GM19395 (cell line): ENCODE measurements around the gene DPEP1.

Experiments used
- ATAC-seq: cut with Tn5 transposase; IDR thresholded peaks from one replicate; pipeline ENCODE4 v1.9.1; 2021; ENCODE audit warnings: mild to moderate bottlenecking, moderate library complexity; ENCODE audit not compliant: unreplicated experiment

Gene DPEP1

GRCh38 chr16:89678258-89678657 lies 64.8 kb downstream of the DPEP1 start:
- no peak for ATAC-seq

- no peak for ATAC-seq
Observed at GRCh38 chr16:89685916-89686315, 72.5 kb downstream of the DPEP1 start.

- peak; percentile 77 for ATAC-seq
Observed at GRCh38 chr16:89686520-89687091, 73.2 kb downstream of the DPEP1 start, which contains the start of gene CDK10. TSS of gene CDK10 (plus strand) at chr16:89686689. CDS start at chr16:89686711, 22 bp downstream.

- ATAC-seq = peak; percentile 37
Observed at GRCh38 chr16:89687092-89687940, 73.9 kb downstream of the DPEP1 start.
